GM12878 (cell line): ENCODE measurements around the gene LYPD4. TPM values are rescaled to one million over a fixed set of nuclear protein-coding genes. Genes with fewer than 3 reads are reported as not detected.

Experiments used
- BACH1 ChIP-seq: fragments of 450-650 bp; IDR thresholded peaks from 2 replicates; pipeline ENCODE4 v1.6.1; 2017; ENCODE audit warnings: mild to moderate bottlenecking, borderline replicate concordance
- CBFB ChIP-seq: IDR thresholded peaks from 2 replicates; pipeline ENCODE4 v1.6.1; 2016; ENCODE audit warnings: antibody characterized with exemption, low read depth
- GATAD2B ChIP-seq: fragments of 450-650 bp; conservative IDR thresholded peaks from 2 replicates; pipeline ENCODE4 v1.6.1; 2017; ENCODE audit warnings: low read depth, mild to moderate bottlenecking, moderate library complexity
- HDGF ChIP-seq: fragments of 450-650 bp; IDR thresholded peaks from 2 replicates; pipeline ENCODE4 v1.6.1; 2016; ENCODE audit warnings: antibody characterized with exemption
- IKZF2 ChIP-seq, 2 experiments: fragments of 450-650 bp; IDR thresholded peaks; 2 replicates each; pipeline ENCODE4 v1.6.1; 2017; ENCODE audit warnings: mild to moderate bottlenecking in 2 of 2, moderate library complexity in 2 of 2
- NBN ChIP-seq: fragments of 450-650 bp; IDR thresholded peaks from 2 replicates; pipeline ENCODE4 v1.6.1; 2016
- NFXL1 ChIP-seq: fragments of 450-650 bp; IDR thresholded peaks from 2 replicates; pipeline ENCODE4 v1.6.1; 2017; ENCODE audit warnings: antibody characterized with exemption, mild to moderate bottlenecking, borderline replicate concordance
- PAX5 ChIP-seq: IDR thresholded peaks from 2 replicates; pipeline ENCODE4 v1.6.1; 2011; ENCODE audit warnings: low read depth, low read length, borderline replicate concordance
- RAD51 ChIP-seq: fragments of 450-650 bp; IDR thresholded peaks from 2 replicates; pipeline ENCODE4 v1.6.1; 2016; ENCODE audit warnings: moderate library complexity, mild to moderate bottlenecking, inconsistent platforms
- SMAD1 ChIP-seq: fragments of 450-650 bp; IDR thresholded peaks from 2 replicates; pipeline ENCODE4 v1.6.1; 2018; ENCODE audit warnings: mild to moderate bottlenecking, low read depth; ENCODE audit not compliant: partially characterized antibody
- SUPT20H ChIP-seq: IDR thresholded peaks from 2 replicates; pipeline ENCODE4 v1.6.1; 2011; ENCODE audit warnings: low read depth, mild to moderate bottlenecking, low read length, moderate library complexity, borderline replicate concordance; ENCODE audit not compliant: control insufficient read depth
- TARDBP ChIP-seq: IDR thresholded peaks from 2 replicates; pipeline ENCODE4 v1.6.1; 2016; ENCODE audit warnings: borderline replicate concordance
- TCF12 ChIP-seq: IDR thresholded peaks from 2 replicates; pipeline ENCODE4 v1.6.1; 2011; ENCODE audit warnings: low read depth, mild to moderate bottlenecking, low read length
- TCF7 ChIP-seq: IDR thresholded peaks from 2 replicates; pipeline ENCODE4 v1.6.1; 2014; ENCODE audit warnings: antibody characterized with exemption, borderline replicate concordance
- ZNF207 ChIP-seq: fragments of 450-650 bp; IDR thresholded peaks from 2 replicates; pipeline ENCODE4 v1.6.1; 2014; ENCODE audit warnings: antibody characterized with exemption, mild to moderate bottlenecking, borderline replicate concordance
- polyA plus RNA-seq, 11 experiments: library from polyadenylated mRNA; depleted of rRNA in 4 of 11; unstranded in 6 of 11; stranded (reverse) in 5 of 11; fragments of >200 nt; fragmentation: Nextera tagmentation in 4 of 11; fragmentation: Illumina TruSeq in 1 of 11; extraction: Ambion mirVana in 4 of 11; extraction: Trizol in 1 of 11; gene quantifications; 1 replicate in 1 of 11; 2 replicates in 10 of 11; pipeline versions ENCODE4 v1.2.1 to v1.2.3, GENCODE V29; 2011 to 2016; ENCODE audit warnings: inconsistent platforms in 2 of 11, missing spikeins in 2 of 11, low read depth in 1 of 11
- total RNA-seq, 4 experiments: library from RNA; depleted of rRNA in 3 of 4; stranded (reverse); fragments of >200 nt in 3 of 4; fragmentation: Illumina TruSeq in 1 of 4; extraction: Trizol in 1 of 4; gene quantifications; 2 replicates each; pipeline versions ENCODE4 v1.2.1 to v1.2.3, GENCODE V29; 2013 to 2021
- TF ChIP-seq, protein P1 (sequence below): fragments of 450-650 bp; formaldehyde crosslinking; IDR thresholded peaks from 2 replicates; pipeline ENCODE4 v1.4.0; 2022; ENCODE audit warnings: mild to moderate bottlenecking, moderate library complexity
- TF ChIP-seq, protein P2 (sequence below): IDR thresholded peaks from 2 replicates; pipeline ENCODE4 v1.6.1; 2011; ENCODE audit warnings: mild to moderate bottlenecking, low read depth, low read length, moderate library complexity; ENCODE audit not compliant: insufficient replicate concordance
- TF ChIP-seq, protein P3 (sequence below): fragments of 450-650 bp; IDR thresholded peaks from 2 replicates; pipeline ENCODE4 v1.6.1; 2017; ENCODE audit warnings: borderline replicate concordance
- TF ChIP-seq, protein P4 (sequence below): fragments of 450-650 bp; IDR thresholded peaks from 2 replicates; pipeline ENCODE4 v1.6.1; 2017; ENCODE audit warnings: mild to moderate bottlenecking, moderate library complexity

The LYPD4 gene
- total and polyA plus RNA-seq, 10 of the 15 experiments (the other 5 are each of a cell fraction or from before 2014, with no cell fraction given) = not detected

DNA sequence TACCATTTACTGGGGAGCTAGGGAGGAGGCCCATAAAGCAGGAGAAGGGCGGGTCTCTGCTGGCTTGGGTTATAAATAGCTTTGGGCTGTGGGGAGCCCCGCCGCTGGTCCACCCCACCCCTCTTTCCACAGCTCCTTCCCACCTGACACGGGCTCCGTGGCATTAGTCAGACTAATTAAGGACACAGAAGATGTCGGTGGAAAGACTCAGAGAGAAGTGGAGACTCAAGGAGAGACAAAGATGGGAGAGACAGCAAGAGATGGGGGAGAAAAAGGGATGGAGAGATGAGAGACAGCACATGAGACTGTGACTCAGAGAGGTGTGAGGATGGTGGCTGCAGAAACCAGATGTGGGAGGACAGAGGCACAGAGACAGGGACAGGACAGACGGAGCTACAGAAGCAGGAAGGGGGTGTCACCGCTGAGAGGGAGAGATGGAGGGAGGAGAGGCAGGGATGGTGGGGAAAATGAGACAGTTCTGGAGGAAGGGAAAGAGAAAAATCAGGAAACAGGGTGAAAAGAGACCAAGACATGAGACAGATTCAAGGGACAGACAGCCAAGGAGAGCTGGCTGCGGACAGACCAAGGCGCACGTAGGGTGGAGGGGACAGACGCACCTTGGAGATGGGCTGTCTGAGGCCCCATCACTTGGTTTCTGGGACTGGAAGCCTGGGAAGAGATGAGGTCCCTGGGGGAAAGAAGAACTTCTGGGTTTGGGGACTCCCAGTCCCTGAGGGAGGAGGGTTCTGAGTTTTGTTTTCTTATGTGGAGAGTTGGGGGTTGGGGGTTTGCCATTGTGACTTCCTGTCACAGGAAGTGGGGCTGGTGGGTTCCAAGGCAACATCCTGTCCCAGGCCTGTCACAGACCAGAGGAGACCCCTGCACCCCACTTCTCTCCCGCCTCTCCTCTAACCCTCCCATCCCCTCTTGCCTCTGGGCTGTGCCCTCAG, 42.6 kb upstream of the LYPD4 start (continued):
- TF ChIP-seq, protein P1, sequence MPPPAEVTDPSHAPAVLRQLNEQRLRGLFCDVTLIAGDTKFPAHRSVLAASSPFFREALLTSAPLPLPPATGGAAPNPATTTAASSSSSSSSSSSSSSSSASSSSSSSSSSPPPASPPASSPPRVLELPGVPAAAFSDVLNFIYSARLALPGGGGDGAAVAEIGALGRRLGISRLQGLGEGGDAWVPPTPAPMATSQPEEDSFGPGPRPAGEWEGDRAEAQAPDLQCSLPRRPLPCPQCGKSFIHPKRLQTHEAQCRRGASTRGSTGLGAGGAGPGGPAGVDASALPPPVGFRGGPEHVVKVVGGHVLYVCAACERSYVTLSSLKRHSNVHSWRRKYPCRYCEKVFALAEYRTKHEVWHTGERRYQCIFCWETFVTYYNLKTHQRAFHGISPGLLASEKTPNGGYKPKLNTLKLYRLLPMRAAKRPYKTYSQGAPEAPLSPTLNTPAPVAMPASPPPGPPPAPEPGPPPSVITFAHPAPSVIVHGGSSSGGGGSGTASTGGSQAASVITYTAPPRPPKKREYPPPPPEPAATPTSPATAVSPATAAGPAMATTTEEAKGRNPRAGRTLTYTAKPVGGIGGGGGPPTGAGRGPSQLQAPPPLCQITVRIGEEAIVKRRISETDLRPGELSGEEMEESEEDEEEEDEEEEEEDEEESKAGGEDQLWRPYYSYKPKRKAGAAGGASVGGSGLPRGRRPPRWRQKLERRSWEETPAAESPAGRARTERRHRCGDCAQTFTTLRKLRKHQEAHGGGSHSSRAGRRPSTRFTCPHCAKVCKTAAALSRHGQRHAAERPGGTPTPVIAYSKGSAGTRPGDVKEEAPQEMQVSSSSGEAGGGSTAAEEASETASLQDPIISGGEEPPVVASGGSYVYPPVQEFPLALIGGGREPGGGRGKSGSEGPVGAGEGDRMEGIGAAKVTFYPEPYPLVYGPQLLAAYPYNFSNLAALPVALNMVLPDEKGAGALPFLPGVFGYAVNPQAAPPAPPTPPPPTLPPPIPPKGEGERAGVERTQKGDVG (CRISPR knock-in tag) = no peak
- TF ChIP-seq RAD51 = no peak
- peak; percentile 100 for TF ChIP-seq HDGF
- TF ChIP-seq ZNF207 = no peak
- TF ChIP-seq, protein P2, sequence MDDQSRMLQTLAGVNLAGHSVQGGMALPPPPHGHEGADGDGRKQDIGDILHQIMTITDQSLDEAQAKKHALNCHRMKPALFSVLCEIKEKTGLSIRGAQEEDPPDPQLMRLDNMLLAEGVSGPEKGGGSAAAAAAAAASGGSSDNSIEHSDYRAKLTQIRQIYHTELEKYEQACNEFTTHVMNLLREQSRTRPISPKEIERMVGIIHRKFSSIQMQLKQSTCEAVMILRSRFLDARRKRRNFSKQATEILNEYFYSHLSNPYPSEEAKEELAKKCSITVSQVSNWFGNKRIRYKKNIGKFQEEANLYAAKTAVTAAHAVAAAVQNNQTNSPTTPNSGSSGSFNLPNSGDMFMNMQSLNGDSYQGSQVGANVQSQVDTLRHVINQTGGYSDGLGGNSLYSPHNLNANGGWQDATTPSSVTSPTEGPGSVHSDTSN = peak; percentile 12
- TF ChIP-seq, protein P3, sequence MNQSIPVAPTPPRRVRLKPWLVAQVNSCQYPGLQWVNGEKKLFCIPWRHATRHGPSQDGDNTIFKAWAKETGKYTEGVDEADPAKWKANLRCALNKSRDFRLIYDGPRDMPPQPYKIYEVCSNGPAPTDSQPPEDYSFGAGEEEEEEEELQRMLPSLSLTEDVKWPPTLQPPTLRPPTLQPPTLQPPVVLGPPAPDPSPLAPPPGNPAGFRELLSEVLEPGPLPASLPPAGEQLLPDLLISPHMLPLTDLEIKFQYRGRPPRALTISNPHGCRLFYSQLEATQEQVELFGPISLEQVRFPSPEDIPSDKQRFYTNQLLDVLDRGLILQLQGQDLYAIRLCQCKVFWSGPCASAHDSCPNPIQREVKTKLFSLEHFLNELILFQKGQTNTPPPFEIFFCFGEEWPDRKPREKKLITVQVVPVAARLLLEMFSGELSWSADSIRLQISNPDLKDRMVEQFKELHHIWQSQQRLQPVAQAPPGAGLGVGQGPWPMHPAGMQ = no peak
- peak; percentile 22; the same call in 1 of the 2 replicates for TF ChIP-seq CBFB
- peak; percentile 58; the same call in 1 of the 2 replicates for TF ChIP-seq GATAD2B
- peak; percentile 64 for TF ChIP-seq SMAD1
- TF ChIP-seq PAX5 = peak; percentile 64; the same call in 1 of the 2 replicates
- TF ChIP-seq TCF12 = peak; percentile 66
- TF ChIP-seq TARDBP = no peak
- no peak for TF ChIP-seq NFXL1
- TF ChIP-seq IKZF2 (IDR thresholded peaks at IDR 0.05) = peak; percentile 67 to 73
- no peak; the same call in 1 of the 2 replicates for TF ChIP-seq BACH1
- TF ChIP-seq NBN = peak; percentile 96
- no peak for TF ChIP-seq SUPT20H
- no peak for TF ChIP-seq TCF7
- TF ChIP-seq, protein P4, sequence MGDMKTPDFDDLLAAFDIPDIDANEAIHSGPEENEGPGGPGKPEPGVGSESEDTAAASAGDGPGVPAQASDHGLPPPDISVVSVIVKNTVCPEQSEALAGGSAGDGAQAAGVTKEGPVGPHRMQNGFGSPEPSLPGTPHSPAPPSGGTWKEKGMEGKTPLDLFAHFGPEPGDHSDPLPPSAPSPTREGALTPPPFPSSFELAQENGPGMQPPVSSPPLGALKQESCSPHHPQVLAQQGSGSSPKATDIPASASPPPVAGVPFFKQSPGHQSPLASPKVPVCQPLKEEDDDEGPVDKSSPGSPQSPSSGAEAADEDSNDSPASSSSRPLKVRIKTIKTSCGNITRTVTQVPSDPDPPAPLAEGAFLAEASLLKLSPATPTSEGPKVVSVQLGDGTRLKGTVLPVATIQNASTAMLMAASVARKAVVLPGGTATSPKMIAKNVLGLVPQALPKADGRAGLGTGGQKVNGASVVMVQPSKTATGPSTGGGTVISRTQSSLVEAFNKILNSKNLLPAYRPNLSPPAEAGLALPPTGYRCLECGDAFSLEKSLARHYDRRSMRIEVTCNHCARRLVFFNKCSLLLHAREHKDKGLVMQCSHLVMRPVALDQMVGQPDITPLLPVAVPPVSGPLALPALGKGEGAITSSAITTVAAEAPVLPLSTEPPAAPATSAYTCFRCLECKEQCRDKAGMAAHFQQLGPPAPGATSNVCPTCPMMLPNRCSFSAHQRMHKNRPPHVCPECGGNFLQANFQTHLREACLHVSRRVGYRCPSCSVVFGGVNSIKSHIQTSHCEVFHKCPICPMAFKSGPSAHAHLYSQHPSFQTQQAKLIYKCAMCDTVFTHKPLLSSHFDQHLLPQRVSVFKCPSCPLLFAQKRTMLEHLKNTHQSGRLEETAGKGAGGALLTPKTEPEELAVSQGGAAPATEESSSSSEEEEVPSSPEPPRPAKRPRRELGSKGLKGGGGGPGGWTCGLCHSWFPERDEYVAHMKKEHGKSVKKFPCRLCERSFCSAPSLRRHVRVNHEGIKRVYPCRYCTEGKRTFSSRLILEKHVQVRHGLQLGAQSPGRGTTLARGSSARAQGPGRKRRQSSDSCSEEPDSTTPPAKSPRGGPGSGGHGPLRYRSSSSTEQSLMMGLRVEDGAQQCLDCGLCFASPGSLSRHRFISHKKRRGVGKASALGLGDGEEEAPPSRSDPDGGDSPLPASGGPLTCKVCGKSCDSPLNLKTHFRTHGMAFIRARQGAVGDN = peak; percentile 61; the same call in 1 of the 2 replicates
